OCI-LY7 (cell line): Measurements from ENCODE around the gene GRIK2. TPM values are rescaled to one million over a fixed set of nuclear protein-coding genes. Genes with fewer than 3 reads are reported as not detected.

Experiments
- BruUV-seq: library from RNA; stranded (reverse); fragments of 400-500 nt; replicated peaks from 2 replicates; lab custom pipeline; 2021; lab: Mats Ljungman, UMichigan
- CTCF ChIA-PET: fragments of 300-600 bp; sonication (Branson Sonifier 250); formaldehyde crosslinking; loops from one replicate; lab custom pipeline; 2022; ENCODE audit warnings: antibody characterized with exemption; ENCODE audit not compliant: unreplicated experiment; lab: Charles Lee
- POLR2A ChIA-PET: fragments of 300-600 bp; sonication (Branson Sonifier 250); formaldehyde crosslinking; loops from one replicate; lab custom pipeline; 2022; ENCODE audit warnings: antibody characterized with exemption; lab: Charles Lee
- DNase-seq: peaks from one replicate; pipeline ENCODE4 v3.0.0-alpha.2; 2015; ENCODE audit warnings: low spot score
- H2AFZ ChIP-seq: fragments of 200-600 bp; sonication (generic), shearing (Covaris generic); 2 replicates; pipeline ENCODE4 v1.6.1; 2014; ENCODE audit warnings: mild to moderate bottlenecking, antibody characterized with exemption, low read length, moderate library complexity
- H3K27ac ChIP-seq: fragments of 200-600 bp; sonication (generic); 2 replicates; pipeline ENCODE4 v1.5.1; 2014; ENCODE audit warnings: mixed run types, low read depth, mild to moderate bottlenecking, moderate library complexity, low read length, inconsistent platforms; ENCODE audit not compliant: poor library complexity, severe bottlenecking
- H3K36me3 ChIP-seq: fragments of 200-600 bp; sonication (generic); 2 replicates; pipeline ENCODE4 v1.6.1; 2014; ENCODE audit warnings: mild to moderate bottlenecking, antibody characterized with exemption, low read length, moderate library complexity, mixed read lengths; ENCODE audit not compliant: insufficient read depth
- H3K4me1 ChIP-seq: fragments of 200-600 bp; sonication (generic); 2 replicates; pipeline ENCODE4 v1.5.1; 2014; ENCODE audit warnings: mild to moderate bottlenecking, low read length; ENCODE audit not compliant: insufficient read depth, poor library complexity, severe bottlenecking
- H3K4me2 ChIP-seq: fragments of 200-600 bp; sonication (generic); 2 replicates; pipeline ENCODE4 v1.6.1; 2014; ENCODE audit warnings: mild to moderate bottlenecking, low read length
- H3K4me3 ChIP-seq: fragments of 200-600 bp; sonication (generic); 2 replicates; pipeline ENCODE4 v1.5.1; 2014; ENCODE audit warnings: mild to moderate bottlenecking, low read depth, low read length; ENCODE audit not compliant: poor library complexity, severe bottlenecking
- H3K79me2 ChIP-seq: fragments of 200-600 bp; sonication (generic); 2 replicates; pipeline ENCODE4 v1.6.1; 2016; ENCODE audit warnings: low read depth, mild to moderate bottlenecking, low read length, moderate library complexity, mixed read lengths; ENCODE audit not compliant: insufficient read depth
- H3K9me2 ChIP-seq: fragments of 200-600 bp; sonication (generic); 2 replicates; pipeline ENCODE4 v1.6.1; 2016; ENCODE audit warnings: mild to moderate bottlenecking, low read length, mixed read lengths; ENCODE audit not compliant: insufficient read depth
- H3K9me3 ChIP-seq: fragments of 200-600 bp; sonication (generic); 2 replicates; pipeline ENCODE4 v1.6.1; 2014; ENCODE audit warnings: mild to moderate bottlenecking, mixed run types, low read length, mixed read lengths
- H4K20me1 ChIP-seq: fragments of 200-600 bp; sonication (generic); 2 replicates; pipeline ENCODE4 v1.6.1; 2014; ENCODE audit warnings: mild to moderate bottlenecking, antibody characterized with exemption, low read length, moderate library complexity, mixed read lengths; ENCODE audit not compliant: insufficient read depth
- EZH2phosphoT487 ChIP-seq: fragments of 200-600 bp; sonication (generic); IDR thresholded peaks from 2 replicates; pipeline ENCODE4 v1.6.1; 2018; ENCODE audit warnings: low read depth, borderline replicate concordance, mild to moderate bottlenecking, mixed run types, antibody characterized with exemption, low read length, moderate library complexity, mixed read lengths
- intact Hi-C: fragments of 100-400 bp; cut with micrococcal nuclease; formaldehyde crosslinking; loops from one replicate; pipeline ENCODE4 v1.10.0; 2022; ENCODE audit not compliant: unreplicated experiment
- total RNA-seq, 2 experiments: library from RNA; depleted of rRNA in 1 of 2; stranded (reverse); fragments of >200 nt in 1 of 2; shearing (Covaris generic) in 1 of 2; gene quantifications; 2 replicates each; pipeline ENCODE4 v1.2.3, GENCODE V29; 2014 to 2022
- TF ChIP-seq, protein P1 (sequence below): fragments of 200-600 bp; sonication (generic); conservative IDR thresholded peaks from 2 replicates; pipeline ENCODE4 v1.5.1; 2014; ENCODE audit warnings: mild to moderate bottlenecking, antibody characterized with exemption, low read length, moderate library complexity, mixed read lengths

The GRIK2 gene
- total RNA-seq, 2 experiments from 2014 or later = not detected

DNA sequence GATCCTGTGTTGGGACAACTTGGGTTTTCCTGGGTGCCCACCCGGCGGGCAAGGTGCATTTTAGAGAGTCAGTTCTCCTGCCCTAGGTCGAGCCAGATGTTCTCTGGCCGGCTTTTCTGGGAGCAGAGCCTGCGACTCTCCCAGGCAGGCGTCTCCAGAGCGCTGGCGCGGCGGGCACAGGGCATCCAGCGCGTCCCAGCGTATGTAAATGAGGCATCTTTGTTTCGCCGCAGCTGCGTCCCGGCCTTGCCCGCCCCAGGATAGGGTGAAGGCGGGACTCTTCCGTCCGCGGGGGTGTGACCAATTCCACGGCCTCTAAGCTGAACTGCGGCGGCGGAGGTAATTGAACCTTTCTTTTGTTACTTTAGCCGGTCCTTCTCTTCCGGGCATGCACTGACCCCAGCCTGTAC is 9.1 kb downstream of the GRIK2 start:
- ChIA-PET POLR2A (interaction anchor here (0.5 kb wide), 1 partner anchor 1695 kb away, joined by 3 read pairs; no protein-coding TSS in a partner anchor), CTCF (no interaction called here)
- H3K9me3 ChIP-seq = no peaks in the 10 kb centered on the region
- no peak for DNase-seq
- H2AFZ ChIP-seq = no peak overlapping the region
- H3K4me2 ChIP-seq = no peak overlapping the region
- H3K36me3 ChIP-seq = no peaks in the 10 kb centered on the region
- TF ChIP-seq, protein P1, sequence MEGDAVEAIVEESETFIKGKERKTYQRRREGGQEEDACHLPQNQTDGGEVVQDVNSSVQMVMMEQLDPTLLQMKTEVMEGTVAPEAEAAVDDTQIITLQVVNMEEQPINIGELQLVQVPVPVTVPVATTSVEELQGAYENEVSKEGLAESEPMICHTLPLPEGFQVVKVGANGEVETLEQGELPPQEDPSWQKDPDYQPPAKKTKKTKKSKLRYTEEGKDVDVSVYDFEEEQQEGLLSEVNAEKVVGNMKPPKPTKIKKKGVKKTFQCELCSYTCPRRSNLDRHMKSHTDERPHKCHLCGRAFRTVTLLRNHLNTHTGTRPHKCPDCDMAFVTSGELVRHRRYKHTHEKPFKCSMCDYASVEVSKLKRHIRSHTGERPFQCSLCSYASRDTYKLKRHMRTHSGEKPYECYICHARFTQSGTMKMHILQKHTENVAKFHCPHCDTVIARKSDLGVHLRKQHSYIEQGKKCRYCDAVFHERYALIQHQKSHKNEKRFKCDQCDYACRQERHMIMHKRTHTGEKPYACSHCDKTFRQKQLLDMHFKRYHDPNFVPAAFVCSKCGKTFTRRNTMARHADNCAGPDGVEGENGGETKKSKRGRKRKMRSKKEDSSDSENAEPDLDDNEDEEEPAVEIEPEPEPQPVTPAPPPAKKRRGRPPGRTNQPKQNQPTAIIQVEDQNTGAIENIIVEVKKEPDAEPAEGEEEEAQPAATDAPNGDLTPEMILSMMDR = no peak
- TF ChIP-seq EZH2phosphoT487 = no peak
- no TSS peak for BruUV-seq
- no peak overlapping the region for H3K4me3 ChIP-seq
- no peaks in the 10 kb centered on the region for H4K20me1 ChIP-seq
- no peaks in the 10 kb centered on the region for H3K4me1 ChIP-seq
- intact Hi-C loops = loop anchor here (10.0 kb wide), 1 partner anchor 252 kb away; no protein-coding TSS in a partner anchor
- no peak overlapping the region for H3K27ac ChIP-seq
- H3K79me2 ChIP-seq = no peaks in the 10 kb centered on the region
- H3K9me2 ChIP-seq = no peaks in the 10 kb centered on the region

DNA sequence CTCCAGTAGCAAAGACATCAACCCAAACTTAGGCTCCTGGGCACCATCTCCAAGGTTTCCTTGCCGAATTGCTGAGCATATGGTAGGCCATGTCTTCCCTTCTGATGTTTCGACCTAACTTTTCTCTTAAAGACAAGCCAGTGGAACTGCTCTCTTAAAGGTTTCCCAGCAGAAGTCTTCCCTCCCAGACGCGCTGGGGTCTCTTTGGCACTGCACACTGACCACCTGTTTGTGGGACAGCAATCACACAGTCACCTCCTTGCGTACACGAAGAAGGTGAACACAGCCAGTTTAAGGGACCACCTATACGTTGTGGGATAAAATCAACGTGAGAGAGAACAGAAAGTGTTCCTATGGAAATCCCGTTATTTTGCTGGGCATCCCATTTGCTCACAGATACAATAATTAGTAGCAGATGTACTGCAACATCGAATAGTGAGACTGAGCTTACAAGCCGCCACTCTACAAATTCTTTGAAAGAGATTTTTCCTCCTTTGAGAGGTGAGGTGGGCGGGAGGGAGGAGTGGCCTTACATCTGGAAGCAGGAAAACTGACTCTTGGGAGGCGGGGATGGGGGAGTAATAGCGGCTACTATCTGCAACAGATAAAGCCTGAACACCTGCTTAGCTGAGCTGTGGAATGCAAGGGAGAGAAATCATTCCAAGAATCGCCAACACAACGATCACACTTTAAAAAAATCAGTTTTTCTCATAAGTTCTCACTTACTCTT is 9.9 kb downstream of the GRIK2 start:
- H3K4me1 ChIP-seq = no peaks in the 10 kb centered on the region
- ChIA-PET POLR2A (interaction anchor here (0.7 kb wide), 1 partner anchor 15 kb away, joined by 3 read pairs; no protein-coding TSS in a partner anchor), CTCF (no interaction called here)
- H3K79me2 ChIP-seq = no peaks in the 10 kb centered on the region
- no peaks in the 10 kb centered on the region for H4K20me1 ChIP-seq
- intact Hi-C loops = loop anchor here (10.0 kb wide), 1 partner anchor 251 kb away; no protein-coding TSS in a partner anchor
- no peak overlapping the region for H3K4me2 ChIP-seq
- no peaks in the 10 kb centered on the region for H3K36me3 ChIP-seq
- H3K27ac ChIP-seq = no peak overlapping the region
- H3K9me2 ChIP-seq = no peaks in the 10 kb centered on the region
- H3K9me3 ChIP-seq = no peaks in the 10 kb centered on the region
- no peak for DNase-seq
- no peak overlapping the region for H3K4me3 ChIP-seq
- H2AFZ ChIP-seq = no peak overlapping the region
- TF ChIP-seq EZH2phosphoT487 = no peak
- TF ChIP-seq, protein P1 = no peak
- BruUV-seq = no TSS peak

DNA sequence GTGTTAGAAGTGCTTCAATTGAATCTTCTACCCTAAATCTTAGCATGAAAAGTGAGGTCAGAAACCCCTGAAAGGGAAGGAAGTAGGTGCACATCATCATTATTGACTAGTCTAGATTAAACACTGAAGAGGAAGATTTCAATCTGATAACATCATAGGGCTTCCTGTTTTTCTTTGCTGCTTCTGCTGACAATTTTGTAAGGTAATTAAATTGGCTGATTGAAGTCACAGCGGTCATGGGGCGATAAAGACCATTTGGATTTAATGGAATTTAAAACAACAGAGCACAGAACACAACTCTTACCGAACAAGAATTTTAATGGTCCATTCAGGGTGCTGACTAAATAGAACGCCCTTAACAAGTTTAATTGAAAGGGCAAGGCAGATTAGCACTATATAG is 11.3 kb downstream of the GRIK2 start:
- Histone ChIP-seq H3K4me1 (no peaks in the 10 kb centered on the region), H4K20me1 (no peaks in the 10 kb centered on the region), H3K4me2 (no peak overlapping the region), H3K9me2 (no peaks in the 10 kb centered on the region), H3K9me3 (no peaks in the 10 kb centered on the region), H3K27ac (no peak overlapping the region), H3K79me2 (no peaks in the 10 kb centered on the region), H3K4me3 (no peak overlapping the region), H3K36me3 (no peaks in the 10 kb centered on the region), H2AFZ (no peak overlapping the region)
- ChIA-PET CTCF (no interaction called here), POLR2A (interaction anchor here (1.0 kb wide), 1 partner anchor 10 kb away, joined by 6 read pairs; no protein-coding TSS in a partner anchor)
- DNase-seq = no peak
- intact Hi-C loops = loop anchor here (10.0 kb wide), 1 partner anchor 250 kb away; no protein-coding TSS in a partner anchor
- TF ChIP-seq, protein P1 = no peak
- no peak for TF ChIP-seq EZH2phosphoT487
- no TSS peak for BruUV-seq
